Trophoblast cell (in vitro differentiated cells and primary cell): ENCODE data around the gene PRSS21.

Experiments
- DNase-seq, 2 donors: peaks; one replicate each; pipeline ENCODE4 v3.0.0-alpha.2; 2016
- H2AFZ ChIP-seq: 2 replicates; pipeline ENCODE4 v1.6.1; 2013; ENCODE audit warnings: low read length, moderate library complexity, mild to moderate bottlenecking; ENCODE audit not compliant: insufficient read depth, poor library complexity
- H2AK5ac ChIP-seq: 2 replicates; pipeline ENCODE4 v1.6.1; 2013; ENCODE audit warnings: mild to moderate bottlenecking, low read length
- H2BK120ac ChIP-seq: 2 replicates; pipeline ENCODE4 v1.6.1; 2013; ENCODE audit warnings: low read length, mild to moderate bottlenecking, moderate library complexity; ENCODE audit not compliant: insufficient read depth, poor library complexity
- H2BK12ac ChIP-seq: 2 replicates; pipeline ENCODE4 v1.6.1; 2013; ENCODE audit warnings: mild to moderate bottlenecking, low read length, moderate library complexity
- H2BK5ac ChIP-seq: 2 replicates; pipeline ENCODE4 v1.6.1; 2013; ENCODE audit warnings: low read length, low read depth, moderate library complexity, mild to moderate bottlenecking; ENCODE audit not compliant: poor library complexity
- H3K14ac ChIP-seq: 2 replicates; pipeline ENCODE4 v1.6.1; 2013; ENCODE audit warnings: mild to moderate bottlenecking, low read length
- H3K18ac ChIP-seq: 2 replicates; pipeline ENCODE4 v1.6.1; 2013; ENCODE audit warnings: mild to moderate bottlenecking, low read length
- H3K23ac ChIP-seq: 2 replicates; pipeline ENCODE4 v1.6.1; 2013; ENCODE audit warnings: low read length
- H3K27ac ChIP-seq: 2 replicates; pipeline ENCODE4 v1.5.1; 2013; ENCODE audit warnings: low read depth, mild to moderate bottlenecking, inconsistent platforms, low read length, moderate library complexity
- H3K27me3 ChIP-seq: 2 replicates; pipeline ENCODE4 v1.6.1; 2013; ENCODE audit warnings: inconsistent platforms, mild to moderate bottlenecking, low read length, moderate library complexity; ENCODE audit not compliant: insufficient read depth
- H3K36me3 ChIP-seq, 2 experiments: 1 replicate in 1 of 2; 2 replicates in 1 of 2; pipeline ENCODE4 v1.6.1; 2013; ENCODE audit warnings: low read length in 2 of 2, mild to moderate bottlenecking in 2 of 2, moderate library complexity in 1 of 2; ENCODE audit not compliant: insufficient read depth in 2 of 2, control insufficient read depth in 1 of 2
- H3K4ac ChIP-seq: 2 replicates; pipeline ENCODE4 v1.6.1; 2013; ENCODE audit warnings: low read depth, mild to moderate bottlenecking, low read length, moderate library complexity
- H3K4me1 ChIP-seq, 2 experiments: 1 replicate in 1 of 2; 2 replicates in 1 of 2; pipeline ENCODE4 v1.6.1; 2013; ENCODE audit warnings: low read length in 2 of 2, mild to moderate bottlenecking in 2 of 2, moderate library complexity in 1 of 2; ENCODE audit not compliant: insufficient read depth in 2 of 2, control insufficient read depth in 1 of 2
- H3K4me2 ChIP-seq: 2 replicates; pipeline ENCODE4 v1.6.1; 2013; ENCODE audit warnings: inconsistent platforms, mild to moderate bottlenecking, low read length, moderate library complexity
- H3K4me3 ChIP-seq: 2 replicates; pipeline ENCODE4 v1.5.1; 2013; ENCODE audit warnings: mild to moderate bottlenecking, low read depth, low read length, inconsistent platforms
- H3K79me1 ChIP-seq: one replicate; pipeline ENCODE4 v1.6.1; 2013; ENCODE audit warnings: low read length
- H3K79me2 ChIP-seq: 2 replicates; pipeline ENCODE4 v1.6.1; 2013; ENCODE audit warnings: low read length, mild to moderate bottlenecking; ENCODE audit not compliant: control insufficient read depth, insufficient read depth, poor library complexity
- H3K9ac ChIP-seq: 2 replicates; pipeline ENCODE4 v1.6.1; 2013; ENCODE audit warnings: mild to moderate bottlenecking, low read length
- H3K9me3 ChIP-seq: 2 replicates; pipeline ENCODE4 v1.6.1; 2013; ENCODE audit warnings: low read depth, mild to moderate bottlenecking, control low read depth, inconsistent platforms, low read length; ENCODE audit not compliant: insufficient read depth
- H4K12ac ChIP-seq: 2 replicates; pipeline ENCODE4 v1.6.1; 2013; ENCODE audit warnings: low read depth, mild to moderate bottlenecking, low read length, moderate library complexity
- H4K8ac ChIP-seq: 2 replicates; pipeline ENCODE4 v1.6.1; 2013; ENCODE audit warnings: low read depth, mild to moderate bottlenecking, low read length, moderate library complexity
- H4K91ac ChIP-seq: one replicate; pipeline ENCODE4 v1.6.1; 2013; ENCODE audit warnings: low read depth, mild to moderate bottlenecking, low read length, moderate library complexity
- WGBS: extraction: QIAGEN DNeasy Blood & Tissue Kit; methylation state at CpG from one replicate; pipeline ENCODE4 v1.1.7; 2013; ENCODE audit warnings: missing lambda C conversion rate; ENCODE audit not compliant: insufficient read length, insufficient coverage; ENCODE audit errors: extremely low coverage; 5-methylcytosine and 5-hydroxymethylcytosine counted together

PRSS21 gene

GRCh38 chr16:2852731-2853507 is 35.9 kb downstream of the PRSS21 start:
- no peak overlapping the region for H3K9ac ChIP-seq
- no CpG with 5 or more reads among the region's 56 CpGs for WGBS
- H3K14ac ChIP-seq: no peak overlapping the region
- no peak overlapping the region for H3K18ac ChIP-seq
- no peak overlapping the region for H2BK12ac ChIP-seq
- H4K91ac ChIP-seq: no peak overlapping the region
- no peak overlapping the region for H3K23ac ChIP-seq
- H3K79me2 ChIP-seq: peaks cover 2% of the 10 kb centered on the region
- peaks cover 5% of the 10 kb centered on the region for H3K9me3 ChIP-seq
- peaks cover 7 to 8% of the 10 kb centered on the region in 2 experiments for H3K4me1 ChIP-seq
- H3K27me3 ChIP-seq: no peaks in the 10 kb centered on the region
- no peak overlapping the region for H2BK5ac ChIP-seq
- peaks cover 0 to 2% of the 10 kb centered on the region in 2 experiments for H3K36me3 ChIP-seq
- H4K8ac ChIP-seq: no peak overlapping the region
- H3K79me1 ChIP-seq: peaks cover 3% of the 10 kb centered on the region
- DNase-seq: no peak
- H2AK5ac ChIP-seq: no peak overlapping the region
- no peak overlapping the region for H3K4me3 ChIP-seq
- no peak overlapping the region for H3K27ac ChIP-seq
- no peak overlapping the region for H2AFZ ChIP-seq
- H3K4ac ChIP-seq: no peak overlapping the region
- H2BK120ac ChIP-seq: no peak overlapping the region
- no peak overlapping the region for H3K4me2 ChIP-seq
- H4K12ac ChIP-seq: no peak overlapping the region

GRCh38 chr16:2853531-2854073 is 36.6 kb downstream of the PRSS21 start:
- H3K9ac ChIP-seq: no peak overlapping the region
- no peak overlapping the region for H2BK12ac ChIP-seq
- no peak overlapping the region for H3K23ac ChIP-seq
- H3K27ac ChIP-seq: no peak overlapping the region
- H2AK5ac ChIP-seq: no peak overlapping the region
- no peak overlapping the region for H3K18ac ChIP-seq
- no peak overlapping the region for H2AFZ ChIP-seq
- no peak overlapping the region for H4K8ac ChIP-seq
- no CpG with 5 or more reads among the region's 18 CpGs for WGBS
- no peak overlapping the region for H4K91ac ChIP-seq
- peaks cover 12 to 13% of the 10 kb centered on the region in 2 experiments for H3K4me1 ChIP-seq
- H3K9me3 ChIP-seq: peaks cover 5% of the 10 kb centered on the region
- peaks cover 0 to 2% of the 10 kb centered on the region in 2 experiments for H3K36me3 ChIP-seq
- H3K4me3 ChIP-seq: no peak overlapping the region
- no peak overlapping the region for H3K14ac ChIP-seq
- H3K4ac ChIP-seq: no peak overlapping the region
- H2BK5ac ChIP-seq: no peak overlapping the region
- no peak overlapping the region for H4K12ac ChIP-seq
- DNase-seq: no peak
- no peaks in the 10 kb centered on the region for H3K27me3 ChIP-seq
- H2BK120ac ChIP-seq: no peak overlapping the region
- peaks cover 5% of the 10 kb centered on the region for H3K79me1 ChIP-seq
- H3K79me2 ChIP-seq: peaks cover 2% of the 10 kb centered on the region
- H3K4me2 ChIP-seq: no peak overlapping the region

GRCh38 chr16:2854700-2855309 is 37.8 kb downstream of the PRSS21 start:
- Histone ChIP-seq H2AK5ac (no peak overlapping the region), H4K8ac (no peak overlapping the region), H3K27me3 (no peaks in the 10 kb centered on the region), H4K91ac (no peak overlapping the region), H3K9ac (no peak overlapping the region), H3K4ac (no peak overlapping the region), H3K79me1 (peaks cover 7% of the 10 kb centered on the region), H2BK120ac (no peak overlapping the region), H2BK12ac (no peak overlapping the region), H3K18ac (no peak overlapping the region), H3K4me1 (peaks cover 16 to 17% of the 10 kb centered on the region in 2 experiments), H3K36me3 (peaks cover 0 to 2% of the 10 kb centered on the region in 2 experiments), H2BK5ac (no peak overlapping the region), H4K12ac (no peak overlapping the region), H3K23ac (no peak overlapping the region), H3K14ac (no peak overlapping the region), H3K4me2 (no peak overlapping the region), H3K27ac (no peak overlapping the region), H2AFZ (no peak overlapping the region), H3K79me2 (peaks cover 2% of the 10 kb centered on the region), H3K9me3 (peaks cover 5% of the 10 kb centered on the region), H3K4me3 (no peak overlapping the region)
- no peak for DNase-seq
- WGBS: no CpG with 5 or more reads among the region's 5 CpGs

- Histone ChIP-seq H4K12ac (no peak overlapping the region), H3K18ac (no peak overlapping the region), H4K91ac (no peak overlapping the region), H2BK120ac (no peak overlapping the region), H4K8ac (no peak overlapping the region), H3K4me1 (peaks cover 16 to 17% of the 10 kb centered on the region in 2 experiments), H3K23ac (no peak overlapping the region), H3K14ac (no peak overlapping the region), H3K4me2 (no peak overlapping the region), H2AK5ac (no peak overlapping the region), H3K9me3 (peaks cover 5% of the 10 kb centered on the region), H3K79me2 (peaks cover 2% of the 10 kb centered on the region), H3K27me3 (no peaks in the 10 kb centered on the region), H3K36me3 (peaks cover 0 to 2% of the 10 kb centered on the region in 2 experiments), H3K4me3 (no peak overlapping the region), H3K27ac (no peak overlapping the region), H2BK12ac (no peak overlapping the region), H3K79me1 (peaks cover 7% of the 10 kb centered on the region), H3K4ac (no peak overlapping the region), H2AFZ (no peak overlapping the region), H3K9ac (no peak overlapping the region), H2BK5ac (no peak overlapping the region)
- WGBS: no CpG with 5 or more reads among the region's 6 CpGs
- no peak for DNase-seq
These were observed 38.5 kb downstream of the PRSS21 start for GRCh38 chr16:2855536-2855935.
